Pons (tissue), 1 donor: ENCODE data around the gene TATDN2.
"Not testable (repeated sequence)": the region's sequence is repeated elsewhere in the genome, so short reads cannot be mapped to it uniquely, and the experiment has no call there.

Experiments used
- DNase-seq: peaks from one replicate; pipeline ENCODE4 v3.0.0-alpha.2; 2016; ENCODE audit warnings: low spot score

Gene TATDN2

GRCh38 chr3:10272476-10272875 lies 24.2 kb downstream of the TATDN2 start:
- DNase-seq: not testable (repeated sequence)

GRCh38 chr3:10272977-10273376 lies 24.7 kb downstream of the TATDN2 start:
- DNase-seq: no peak

- no peak for DNase-seq
These were observed 25.5 kb downstream of the TATDN2 start for GRCh38 chr3:10273702-10274305.

GRCh38 chr3:10274601-10275000 lies 26.3 kb downstream of the TATDN2 start:
- no peak for DNase-seq

GRCh38 chr3:10277115-10277625 lies 28.9 kb downstream of the TATDN2 start:
- DNase-seq: no peak

- no peak for DNase-seq
These were observed 30.2 kb downstream of the TATDN2 start for GRCh38 chr3:10278501-10278900.

GRCh38 chr3:10279384-10280176 lies 31.3 kb downstream of the TATDN2 start:
- no peak for DNase-seq

GRCh38 chr3:10280177-10280529 lies 31.9 kb downstream of the TATDN2 start:
- DNase-seq: no peak

- no peak for DNase-seq
These were observed 32.3 kb downstream of the TATDN2 start for GRCh38 chr3:10280571-10280970.

GRCh38 chr3:10281951-10282350 lies 33.7 kb downstream of the TATDN2 start:
- DNase-seq: no peak

GRCh38 chr3:10283638-10284037 lies 35.4 kb downstream of the TATDN2 start:
- DNase-seq: no peak

- DNase-seq: no peak
These were observed 36.2 kb downstream of the TATDN2 start for GRCh38 chr3:10284496-10284895.

GRCh38 chr3:10285272-10286132 lies 37.2 kb downstream of the TATDN2 start:
- DNase-seq: no peak

GRCh38 chr3:10286133-10286524 lies 37.9 kb downstream of the TATDN2 start:
- no peak for DNase-seq

GRCh38 chr3:10286596-10287295 lies 38.5 kb downstream of the TATDN2 start:
- DNase-seq: peak; percentile 53

GRCh38 chr3:10287936-10288574 lies 39.8 kb downstream of the TATDN2 start:
- no peak for DNase-seq

- DNase-seq: no peak
These were observed 40.3 kb downstream of the TATDN2 start for GRCh38 chr3:10288575-10288960.

- DNase-seq: no peak
These were observed 40.8 kb downstream of the TATDN2 start for GRCh38 chr3:10289077-10289476.

GRCh38 chr3:10289787-10290355 lies 41.6 kb downstream of the TATDN2 start:
- no peak for DNase-seq

GRCh38 chr3:10290481-10291176 lies 42.4 kb downstream of the TATDN2 start:
- no peak for DNase-seq

- DNase-seq: no peak
These were observed 43.4 kb downstream of the TATDN2 start for GRCh38 chr3:10291641-10292040.
